Testis (tissue), 2 donors: Measurements from ENCODE around the gene WWC2.

Source experiments
- CTCF ChIP-seq, 3 experiments: fragments of 450-650 bp in 2 of 3; fragments of 200-600 bp in 1 of 3; sonication (generic) in 1 of 3; IDR thresholded peaks; one replicate each; pipeline ENCODE4 v1.5.1; 2016 to 2019; ENCODE audit warnings: antibody characterized with exemption in 3 of 3, mild to moderate bottlenecking in 2 of 3, moderate library complexity in 1 of 3
- POLR2A ChIP-seq: fragments of 450-650 bp; IDR thresholded peaks from one replicate; pipeline ENCODE4 v1.6.1; 2017; ENCODE audit warnings: antibody characterized with exemption, mild to moderate bottlenecking, moderate library complexity

GRCh38 chr4:183337349-183337748, 238.3 kb downstream of the WWC2 start:
- TF ChIP-seq POLR2A: no peak
- TF ChIP-seq CTCF (IDR thresholded peaks at IDR 0.05): no peak
